ENCODE measurements around the gene REX1BD.

The REX1BD gene

GRCh38 chr19:18603958-18604819, 15.6 kb downstream of the REX1BD start:
- no peak for DNase-seq

DNA sequence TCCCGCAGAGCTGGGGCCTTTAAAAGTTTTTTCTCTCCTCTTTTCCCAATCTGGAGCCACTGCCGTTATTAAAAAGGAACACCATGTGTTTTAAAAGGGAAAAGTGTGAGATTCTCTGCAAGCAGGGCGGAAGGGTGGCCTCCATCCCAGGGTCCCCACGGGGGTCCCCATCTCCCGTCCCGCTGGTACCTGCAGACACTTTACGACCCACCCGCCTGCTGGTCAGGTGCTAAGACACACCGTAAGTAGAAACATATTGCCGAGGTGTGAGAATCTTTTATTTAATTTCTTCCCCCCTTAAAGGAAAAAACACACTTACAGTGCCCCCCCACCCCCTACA, 16.2 kb downstream of the REX1BD start:
- DNase-seq: no peak

GRCh38 chr19:18605196-18605545, 16.6 kb downstream of the REX1BD start:
- DNase-seq: no peak

GRCh38 chr19:18605546-18606280, 17.1 kb downstream of the REX1BD start:
- no peak for DNase-seq

- no peak for DNase-seq
Measured at GRCh38 chr19:18606281-18607225, 18.0 kb downstream of the REX1BD start, which contains the start of gene CRLF1. Gene CRLF1, minus strand, starts transcription at chr19:18606799. Its CDS starts 143 bp downstream, at chr19:18606656.

DNA sequence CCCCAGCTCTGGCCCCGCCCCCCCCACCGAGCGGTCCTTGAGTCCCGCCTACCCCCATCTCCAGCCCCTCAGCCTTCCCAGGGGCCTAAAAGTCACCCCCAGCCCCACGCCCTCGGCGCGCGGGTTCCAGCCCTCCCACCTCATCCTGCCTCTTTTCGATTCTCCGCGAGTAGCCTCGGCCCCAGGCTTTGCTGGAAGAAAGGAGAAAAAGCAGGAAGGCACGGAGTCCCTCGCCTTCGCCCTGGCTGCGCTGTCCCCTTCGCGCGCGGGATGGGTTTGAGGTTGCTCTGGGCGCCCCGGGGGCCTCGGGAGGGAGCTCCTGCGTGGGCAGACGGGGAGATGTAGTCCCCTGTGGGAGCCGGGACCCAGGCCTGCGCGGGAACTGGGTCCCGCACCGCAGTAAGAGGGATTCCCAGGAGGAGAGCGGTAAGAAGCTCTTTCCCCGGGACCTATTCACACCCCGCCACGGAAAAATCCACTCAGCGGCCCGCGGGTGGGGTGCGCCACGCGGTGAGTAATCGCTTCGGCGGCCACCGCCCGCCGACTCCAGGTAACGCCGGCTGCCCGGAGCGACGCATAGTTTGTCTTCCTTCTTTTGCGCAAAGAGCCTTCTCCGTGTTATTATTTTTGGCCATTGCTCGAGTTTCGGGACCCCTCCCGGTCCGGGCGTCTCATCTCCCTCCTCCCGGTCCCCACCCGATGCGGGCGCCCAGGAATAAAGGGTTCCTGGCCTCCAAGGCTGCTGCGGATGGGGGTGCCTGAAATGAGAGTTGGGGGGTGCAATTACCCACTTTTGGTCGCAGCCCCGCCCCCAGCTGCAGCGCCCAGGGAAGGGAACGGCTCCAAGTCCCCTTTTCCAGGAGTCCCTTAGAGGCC, 18.9 kb downstream of the REX1BD start:
- no peak for DNase-seq

GRCh38 chr19:18608102-18608804, 19.7 kb downstream of the REX1BD start:
- DNase-seq: no peak

GRCh38 chr19:18608805-18609716, 20.5 kb downstream of the REX1BD start:
- no peak for DNase-seq

- DNase-seq: no peak
Measured at GRCh38 chr19:18609717-18610051, 21.1 kb downstream of the REX1BD start.

DNA sequence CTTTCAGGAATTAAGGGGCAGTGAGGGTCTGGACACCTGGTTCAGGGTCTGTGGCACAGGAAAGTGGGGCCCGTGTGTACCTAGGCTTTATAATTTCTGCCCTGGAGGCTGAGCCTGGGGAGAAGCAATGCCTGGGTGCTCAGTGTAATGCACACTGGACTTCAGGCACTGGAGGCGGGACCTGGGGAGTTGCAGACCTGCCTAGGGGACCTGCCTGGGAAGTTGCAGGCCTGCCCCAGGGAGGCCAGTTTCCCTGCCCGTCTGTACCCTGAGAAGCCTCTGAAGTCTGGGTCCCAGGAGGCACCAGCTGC, 21.6 kb downstream of the REX1BD start:
- no peak for DNase-seq

GRCh38 chr19:18610556-18611326, 22.1 kb downstream of the REX1BD start:
- no peak for DNase-seq

DNA sequence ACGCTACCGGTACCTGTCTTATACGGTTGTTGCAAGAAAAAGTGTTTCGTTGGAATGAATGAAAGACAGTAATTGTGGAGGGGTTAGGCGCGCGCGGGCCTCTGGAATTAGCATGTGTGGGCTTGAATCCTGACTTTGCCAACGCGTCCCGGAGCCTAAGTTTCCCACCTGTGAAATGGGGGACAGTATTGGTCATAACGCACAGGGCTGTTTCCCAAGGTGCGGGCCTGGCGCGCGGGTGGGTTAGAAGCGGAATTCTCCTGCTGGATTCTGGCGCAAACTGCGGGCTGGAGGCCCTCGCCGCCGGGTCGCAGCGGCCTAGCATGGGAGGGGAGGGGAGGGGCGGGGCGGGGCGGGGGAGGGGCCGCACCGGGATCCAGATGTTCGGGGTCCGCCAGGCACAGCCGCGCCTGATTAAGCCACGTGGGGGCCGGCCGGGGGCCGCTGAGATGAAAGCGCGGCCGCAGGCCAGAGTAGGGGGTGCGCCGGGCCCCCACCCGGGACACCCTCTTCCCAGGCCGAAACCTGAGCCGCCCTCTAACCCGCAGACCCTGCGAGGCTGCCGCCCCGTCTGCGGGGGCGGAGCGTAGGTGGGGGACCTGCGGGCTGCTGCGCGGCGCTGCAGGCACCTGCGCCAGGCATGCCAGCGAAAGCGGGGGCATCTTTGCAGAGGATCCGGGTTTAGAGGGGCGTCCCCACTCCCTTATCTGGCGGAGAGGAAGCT, 22.9 kb downstream of the REX1BD start:
- DNase-seq: no peak

- no peak for DNase-seq
Measured at GRCh38 chr19:18612051-18612771, 23.6 kb downstream of the REX1BD start.

- no peak for DNase-seq
Measured at GRCh38 chr19:18612772-18613588, 24.4 kb downstream of the REX1BD start, which contains the start of gene TMEM59L. Gene TMEM59L, plus strand, starts transcription at chr19:18612870. Its CDS starts 89 bp downstream, at chr19:18612959.

GRCh38 chr19:18613589-18614234, 25.1 kb downstream of the REX1BD start:
- no peak for DNase-seq

DNA sequence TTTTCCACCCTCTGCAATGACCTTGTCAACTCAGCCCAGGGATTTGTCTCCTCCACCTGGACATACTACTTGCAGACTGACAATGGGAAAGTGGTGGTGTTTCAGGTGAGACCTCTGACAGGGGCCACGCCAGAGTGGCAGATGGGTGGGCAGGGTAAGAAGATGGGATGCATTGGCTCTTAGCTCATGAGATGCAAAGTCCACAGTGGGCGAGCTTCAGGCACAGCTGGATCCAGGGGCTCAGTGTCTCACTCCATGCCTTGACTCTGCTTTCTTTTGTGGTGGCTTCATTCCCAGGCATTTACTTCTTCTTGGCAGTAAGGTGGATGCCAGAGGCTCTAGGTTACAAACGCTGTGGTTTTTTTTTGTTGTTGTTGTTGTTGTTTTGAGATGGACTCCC, 27.4 kb downstream of the REX1BD start:
- no peak for DNase-seq

DNA sequence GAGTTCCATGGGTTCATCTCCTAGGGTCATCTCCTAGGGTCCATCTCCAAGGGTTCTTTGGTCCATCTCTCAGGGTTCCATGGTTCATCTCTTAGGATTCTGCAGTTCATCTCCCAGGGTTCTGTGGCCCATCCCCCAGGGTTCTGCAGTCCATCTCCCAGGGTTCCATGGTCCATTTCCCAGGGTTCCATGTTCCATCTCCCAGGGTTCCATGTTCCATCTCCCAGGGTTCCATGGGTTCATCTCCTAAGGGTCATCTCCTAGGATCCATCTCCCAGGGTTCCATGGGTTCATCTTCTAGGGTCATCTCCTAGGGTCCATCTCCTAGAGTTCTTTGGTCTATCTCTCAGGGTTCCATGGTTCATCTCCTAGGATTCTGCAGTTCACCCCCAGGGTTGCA, 29.0 kb downstream of the REX1BD start:
- no peak for DNase-seq

Data from bone marrow (tissue), 2 donors.